C4-2B (cell line): ENCODE measurements around the gene CCDC27.

Experiments
- CTCF ChIP-seq: fragments of 450-650 bp; conservative IDR thresholded peaks from 2 replicates; pipeline ENCODE4 v1.5.1; 2017; ENCODE audit warnings: mild to moderate bottlenecking
- ZFX ChIP-seq: fragments of 450-650 bp; IDR thresholded peaks from 2 replicates; pipeline ENCODE4 v1.6.1; 2017

DNA sequence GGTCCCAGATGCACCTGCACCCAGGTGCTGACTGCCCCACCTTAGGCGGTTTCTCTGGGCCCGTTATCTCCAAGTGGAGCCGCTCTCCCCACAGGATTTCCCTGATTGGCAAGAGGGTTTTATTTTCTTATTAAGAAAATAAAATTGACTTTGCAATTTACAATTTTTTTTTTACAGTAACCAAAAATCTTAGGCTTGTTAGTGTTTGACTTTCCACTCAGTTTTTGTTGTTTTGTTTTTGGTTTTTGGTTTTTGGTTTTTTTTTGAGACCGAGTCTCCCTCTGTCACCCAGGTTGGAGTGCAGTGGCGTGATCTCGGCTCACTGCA is 4.8 kb upstream of the CCDC27 start:
- TF ChIP-seq CTCF (no peak), ZFX (no peak)
